Suprapubic skin (tissue), 3 donors: Measurements from ENCODE around the gene HBS1L.

Source experiments
- POLR2A ChIP-seq, 2 donors: fragments of 450-650 bp; IDR thresholded peaks; one replicate each; pipeline ENCODE4 v1.6.1; 2017; ENCODE audit warnings: antibody characterized with exemption in 2 of 2, mild to moderate bottlenecking in 2 of 2, moderate library complexity in 2 of 2
- TF ChIP-seq, protein P1 (sequence below), 2 donors: fragments of 200-600 bp in 1 of 2; fragments of 450-650 bp in 1 of 2; sonication (generic) in 1 of 2; IDR thresholded peaks; one replicate each; pipeline ENCODE4 v1.5.1; 2016 to 2019; ENCODE audit warnings: antibody characterized with exemption in 2 of 2, mild to moderate bottlenecking in 1 of 2, moderate library complexity in 1 of 2

- TF ChIP-seq, protein P1, sequence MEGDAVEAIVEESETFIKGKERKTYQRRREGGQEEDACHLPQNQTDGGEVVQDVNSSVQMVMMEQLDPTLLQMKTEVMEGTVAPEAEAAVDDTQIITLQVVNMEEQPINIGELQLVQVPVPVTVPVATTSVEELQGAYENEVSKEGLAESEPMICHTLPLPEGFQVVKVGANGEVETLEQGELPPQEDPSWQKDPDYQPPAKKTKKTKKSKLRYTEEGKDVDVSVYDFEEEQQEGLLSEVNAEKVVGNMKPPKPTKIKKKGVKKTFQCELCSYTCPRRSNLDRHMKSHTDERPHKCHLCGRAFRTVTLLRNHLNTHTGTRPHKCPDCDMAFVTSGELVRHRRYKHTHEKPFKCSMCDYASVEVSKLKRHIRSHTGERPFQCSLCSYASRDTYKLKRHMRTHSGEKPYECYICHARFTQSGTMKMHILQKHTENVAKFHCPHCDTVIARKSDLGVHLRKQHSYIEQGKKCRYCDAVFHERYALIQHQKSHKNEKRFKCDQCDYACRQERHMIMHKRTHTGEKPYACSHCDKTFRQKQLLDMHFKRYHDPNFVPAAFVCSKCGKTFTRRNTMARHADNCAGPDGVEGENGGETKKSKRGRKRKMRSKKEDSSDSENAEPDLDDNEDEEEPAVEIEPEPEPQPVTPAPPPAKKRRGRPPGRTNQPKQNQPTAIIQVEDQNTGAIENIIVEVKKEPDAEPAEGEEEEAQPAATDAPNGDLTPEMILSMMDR (IDR thresholded peaks at IDR 0.05) = no peak
- no peak for TF ChIP-seq POLR2A (IDR thresholded peaks at IDR 0.05)
These were observed 57.3 kb downstream of the HBS1L start for GRCh38 chr6:134997133-134997995.
